NCI-H1417 (cell line): ENCODE measurements around the gene MINDY2.
A peak's percentile ranks its signal among the peaks of the same experiment; 100 is the strongest.

Source experiments
- DNase-seq, 3 experiments: peaks; one replicate each; lab custom pipeline; 2025; lab: John Stamatoyannopoulos, UW

Gene MINDY2, protein sequence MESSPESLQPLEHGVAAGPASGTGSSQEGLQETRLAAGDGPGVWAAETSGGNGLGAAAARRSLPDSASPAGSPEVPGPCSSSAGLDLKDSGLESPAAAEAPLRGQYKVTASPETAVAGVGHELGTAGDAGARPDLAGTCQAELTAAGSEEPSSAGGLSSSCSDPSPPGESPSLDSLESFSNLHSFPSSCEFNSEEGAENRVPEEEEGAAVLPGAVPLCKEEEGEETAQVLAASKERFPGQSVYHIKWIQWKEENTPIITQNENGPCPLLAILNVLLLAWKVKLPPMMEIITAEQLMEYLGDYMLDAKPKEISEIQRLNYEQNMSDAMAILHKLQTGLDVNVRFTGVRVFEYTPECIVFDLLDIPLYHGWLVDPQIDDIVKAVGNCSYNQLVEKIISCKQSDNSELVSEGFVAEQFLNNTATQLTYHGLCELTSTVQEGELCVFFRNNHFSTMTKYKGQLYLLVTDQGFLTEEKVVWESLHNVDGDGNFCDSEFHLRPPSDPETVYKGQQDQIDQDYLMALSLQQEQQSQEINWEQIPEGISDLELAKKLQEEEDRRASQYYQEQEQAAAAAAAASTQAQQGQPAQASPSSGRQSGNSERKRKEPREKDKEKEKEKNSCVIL

DNA sequence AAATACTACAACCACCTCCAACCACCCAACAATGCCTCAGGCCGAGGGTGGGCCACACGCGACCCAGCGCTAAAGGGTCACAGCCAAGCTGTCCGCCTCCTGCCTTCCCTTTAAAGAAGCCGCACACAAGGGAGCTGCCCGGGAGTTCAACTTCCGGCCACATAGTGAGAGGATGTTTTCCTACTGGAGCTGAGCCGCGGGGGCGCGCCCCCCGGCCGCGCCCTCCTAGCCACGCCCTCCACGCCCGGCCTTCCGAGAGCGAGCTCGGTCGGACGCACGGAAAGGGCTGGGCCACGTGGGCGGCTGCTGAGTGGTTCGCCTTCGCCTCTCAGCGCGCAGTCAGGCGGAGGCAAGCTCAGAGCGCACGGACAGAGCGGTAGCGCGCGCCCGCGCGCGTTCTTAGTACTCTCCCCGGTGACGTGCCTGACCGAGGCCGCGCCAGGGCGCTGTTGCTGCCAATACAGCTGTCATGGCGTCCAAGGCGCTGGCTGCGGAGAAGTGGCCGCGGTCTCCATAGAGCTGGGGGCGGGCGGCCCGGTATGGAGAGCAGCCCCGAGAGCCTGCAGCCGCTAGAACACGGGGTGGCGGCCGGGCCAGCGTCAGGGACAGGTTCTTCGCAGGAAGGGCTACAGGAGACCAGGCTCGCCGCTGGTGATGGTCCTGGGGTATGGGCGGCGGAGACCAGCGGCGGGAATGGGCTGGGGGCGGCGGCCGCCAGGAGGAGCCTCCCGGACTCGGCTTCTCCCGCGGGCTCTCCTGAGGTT lies at the start of gene MINDY2:
MINDY2 (plus strand) TSS at position 446 of the 764 bp plus-strand sequence; CDS start at position 540, 94 bp downstream.
- peak; percentile 96 to 100 (median 99) for DNase-seq

GRCh38 chr15:58724466-58724865 lies 46.6 kb upstream of the MINDY2 start:
- peak in 2 of 3 experiments; percentile 16 to 30 for DNase-seq

DNA sequence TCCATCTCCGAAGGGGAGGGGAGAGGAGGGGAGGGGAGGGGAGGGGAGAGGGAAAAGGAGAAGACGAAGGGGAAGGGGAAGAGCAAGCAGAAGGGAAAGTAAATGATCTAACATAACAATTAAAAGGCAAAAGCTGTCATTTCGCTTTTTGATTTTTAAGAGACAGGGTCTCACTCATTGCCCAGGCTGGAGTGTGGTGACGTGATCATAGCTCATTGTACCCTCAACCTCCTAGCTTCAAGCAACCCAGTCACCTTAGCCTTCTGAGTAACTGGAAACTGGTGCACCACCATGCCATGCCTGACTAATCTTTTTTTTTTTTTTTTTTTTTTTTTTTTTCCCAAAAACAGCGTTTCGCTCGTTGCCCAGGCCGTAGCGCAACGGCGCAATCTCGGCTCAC lies 44.2 kb upstream of the MINDY2 start:
- no peak for DNase-seq

DNA sequence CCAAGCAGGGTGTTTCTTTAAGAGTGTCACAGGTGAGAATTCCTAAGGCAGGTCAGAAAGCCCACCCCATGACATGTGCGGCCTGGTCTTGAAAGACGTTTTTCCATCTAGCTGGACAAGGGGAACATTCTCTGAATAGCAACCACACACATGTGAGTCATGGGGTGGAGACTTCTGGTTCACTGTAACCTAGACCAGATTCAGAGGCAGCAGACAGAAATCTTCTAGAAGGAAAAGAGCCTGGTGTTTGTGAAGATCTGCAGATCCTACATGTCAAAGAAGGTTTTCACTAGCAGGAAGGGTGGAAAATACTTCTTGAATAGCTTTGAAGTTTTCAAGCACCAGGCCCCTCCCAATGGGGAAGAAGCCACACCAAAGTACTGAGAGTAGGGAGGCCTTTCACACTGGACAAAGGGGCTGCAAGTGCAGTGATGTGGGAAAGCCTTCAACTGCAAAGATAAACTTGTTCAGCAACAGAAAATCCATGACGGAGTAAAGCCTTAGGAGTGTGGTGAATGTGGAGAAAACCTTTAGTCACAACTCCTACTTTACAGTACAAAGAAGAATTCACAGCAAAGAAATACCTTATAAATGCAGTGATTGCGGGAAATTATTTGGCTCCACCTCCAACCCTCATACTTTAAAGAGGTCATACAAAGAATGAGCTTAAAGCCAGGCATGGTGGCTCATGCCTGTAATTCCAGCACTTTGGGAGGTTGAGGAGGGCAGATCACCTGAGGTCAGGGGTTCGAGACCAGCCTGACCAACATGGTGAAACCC lies 39.2 kb upstream of the MINDY2 start:
- no peak for DNase-seq

DNA sequence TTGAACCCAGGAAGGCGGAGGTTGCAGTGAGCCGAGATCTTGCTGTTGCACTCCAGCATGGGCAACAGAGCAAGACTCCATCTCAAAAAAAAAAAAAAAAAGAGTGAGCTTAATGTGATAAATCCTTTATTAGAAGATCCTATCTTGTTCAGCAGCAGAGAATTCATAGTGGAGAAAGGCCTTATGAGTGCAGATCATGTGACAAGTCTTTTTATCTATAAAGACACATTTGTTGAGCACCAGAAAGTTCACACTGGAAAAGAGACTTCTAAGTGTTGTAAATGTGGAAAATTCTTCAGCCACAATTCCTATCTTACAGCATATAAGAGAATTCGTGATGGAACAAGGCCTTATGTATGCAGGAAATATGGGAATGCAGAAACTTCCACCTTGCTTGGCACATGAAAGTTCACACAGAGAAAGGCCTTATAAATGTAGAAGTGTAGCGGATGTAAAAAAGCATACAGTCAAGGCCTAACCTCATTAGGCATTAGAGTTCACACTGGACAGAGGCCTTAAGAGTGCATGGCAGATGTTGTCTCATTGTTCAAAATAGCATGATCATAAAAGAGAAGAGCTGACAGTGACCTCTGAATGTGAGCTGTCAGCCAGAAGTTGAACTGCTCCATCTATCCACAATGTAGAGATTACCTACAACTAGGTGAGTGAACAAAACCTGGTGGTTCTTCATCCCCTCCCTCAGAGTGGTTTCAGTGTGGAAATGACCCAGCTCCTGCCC lies 38.3 kb upstream of the MINDY2 start:
- DNase-seq, result no peak

GRCh38 chr15:58734859-58735258 lies 36.2 kb upstream of the MINDY2 start:
- no peak for DNase-seq

- peak in 1 of 3 experiments; percentile 18 for DNase-seq
Measured at GRCh38 chr15:58736018-58736643, 35.0 kb upstream of the MINDY2 start.

GRCh38 chr15:58737298-58737697 lies 33.8 kb upstream of the MINDY2 start:
- DNase-seq, result no peak

DNA sequence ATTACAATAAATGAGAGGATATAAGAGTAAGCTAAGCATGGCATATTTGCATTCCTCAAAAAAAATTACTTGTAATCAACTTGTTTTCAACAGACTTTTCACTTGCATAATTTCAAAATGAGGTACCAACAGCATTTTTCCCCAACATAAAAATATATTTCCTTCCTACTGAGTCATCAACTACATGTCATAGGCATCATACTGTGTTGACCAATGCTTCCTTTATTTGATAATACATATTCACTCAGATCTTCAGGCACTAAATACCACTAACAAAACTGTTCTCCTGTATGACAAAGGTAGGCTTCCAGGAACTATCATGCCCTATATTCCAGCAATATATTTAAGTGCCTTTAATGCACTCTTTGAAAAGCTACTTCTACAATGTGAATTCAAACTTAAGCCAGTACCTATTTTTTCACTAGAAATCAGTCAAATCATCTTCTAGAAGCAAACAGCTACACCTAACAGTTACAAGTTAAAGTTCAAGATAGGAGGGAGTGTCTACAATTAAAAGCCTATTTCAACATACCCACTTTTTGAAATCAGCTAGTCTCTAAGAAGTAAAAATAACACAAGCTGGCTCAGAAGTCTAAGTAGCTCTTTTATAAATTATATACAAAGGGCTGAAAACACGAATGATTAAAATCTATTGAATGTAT lies 32.9 kb upstream of the MINDY2 start:
- no peak for DNase-seq

DNA sequence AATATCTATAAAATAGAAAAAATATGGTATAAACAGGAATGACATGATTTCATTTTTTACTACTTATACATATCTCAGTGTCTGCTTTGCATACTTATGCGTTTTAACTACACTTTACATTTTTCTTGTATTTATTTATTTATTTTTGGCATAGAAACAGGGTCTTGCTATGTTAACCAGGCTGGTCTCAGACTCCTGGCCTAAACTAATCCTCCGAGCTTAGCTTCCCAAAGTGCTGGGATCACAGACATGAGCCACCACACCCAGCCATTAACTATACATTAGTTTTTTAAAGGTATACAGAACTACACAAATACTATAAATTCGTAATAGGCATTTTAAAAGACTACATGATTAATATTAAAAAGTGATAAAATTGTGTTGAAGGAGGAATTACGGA lies 30.7 kb upstream of the MINDY2 start:
- no peak for DNase-seq

- no peak for DNase-seq
Measured at GRCh38 chr15:58741032-58741431, 30.1 kb upstream of the MINDY2 start.

DNA sequence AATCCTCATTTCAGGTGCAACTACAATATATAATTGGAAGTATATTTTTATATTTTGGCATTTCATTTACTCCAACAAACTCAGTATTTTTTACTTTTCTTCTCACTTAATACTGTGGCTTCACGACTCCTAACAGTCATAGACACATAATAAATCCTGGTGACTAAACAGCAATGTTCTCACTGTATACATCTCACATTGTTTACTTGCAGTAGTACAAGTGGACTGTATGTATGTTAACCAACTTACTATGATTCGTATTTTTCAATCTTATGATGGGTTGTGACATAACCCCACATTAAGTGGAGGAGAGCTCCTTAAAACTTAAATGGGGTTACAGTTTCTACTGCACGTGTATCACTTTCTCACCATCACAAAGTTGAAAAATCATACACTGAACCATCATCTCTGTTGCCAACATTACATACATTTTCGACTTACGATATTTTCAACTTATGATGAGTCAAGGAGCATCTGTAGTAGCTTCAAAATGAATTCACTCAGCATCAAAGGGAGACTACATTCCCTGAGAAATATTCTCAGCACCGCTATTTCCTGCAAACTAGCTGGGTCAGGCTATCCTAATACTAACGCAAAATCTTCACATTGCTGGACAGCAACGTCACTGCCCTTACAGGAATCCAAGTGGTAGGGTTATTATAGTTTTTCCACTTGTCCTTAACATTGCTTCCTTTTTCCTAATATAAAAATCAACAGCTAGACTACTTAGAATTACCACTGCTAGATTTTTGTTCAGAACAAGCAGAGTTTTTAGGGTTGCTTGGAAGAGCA lies 28.9 kb upstream of the MINDY2 start:
- no peak for DNase-seq

DNA sequence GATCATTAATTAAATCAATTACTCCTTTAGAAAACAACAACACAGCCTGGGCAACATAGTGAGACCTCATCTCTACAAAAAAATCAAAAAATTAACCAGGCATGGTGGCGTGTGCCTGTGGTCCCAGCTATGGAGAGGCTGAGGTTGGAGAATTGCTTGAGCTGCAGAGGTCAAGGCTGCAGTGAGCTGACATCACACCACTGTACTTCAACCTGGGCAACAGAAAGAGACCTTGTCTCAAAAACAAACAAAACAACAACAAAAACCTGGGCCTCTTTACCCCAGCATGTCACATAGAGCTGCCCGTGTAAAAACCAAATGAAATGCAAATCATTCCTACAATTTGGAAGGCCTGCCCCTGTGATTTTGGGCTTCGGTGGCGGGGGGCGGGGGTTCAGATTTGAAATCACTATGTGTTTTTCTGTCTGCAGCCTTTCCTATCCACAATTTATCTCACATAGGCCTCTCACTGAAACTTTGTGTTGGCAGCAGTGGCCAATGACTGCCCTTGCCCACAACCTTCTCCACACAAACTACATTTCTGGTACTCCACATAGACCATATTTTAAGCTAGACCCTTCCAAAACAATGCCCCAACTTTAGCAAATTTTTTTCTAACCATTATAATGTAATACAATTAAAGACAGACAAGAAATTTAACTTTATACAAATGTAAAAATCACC lies 28.1 kb upstream of the MINDY2 start:
- DNase-seq, result no peak

GRCh38 chr15:58746174-58746573 lies 24.9 kb upstream of the MINDY2 start:
- no peak for DNase-seq

GRCh38 chr15:58748040-58748851 lies 22.9 kb upstream of the MINDY2 start:
- DNase-seq, result peak in 1 of 3 experiments; percentile 63

DNA sequence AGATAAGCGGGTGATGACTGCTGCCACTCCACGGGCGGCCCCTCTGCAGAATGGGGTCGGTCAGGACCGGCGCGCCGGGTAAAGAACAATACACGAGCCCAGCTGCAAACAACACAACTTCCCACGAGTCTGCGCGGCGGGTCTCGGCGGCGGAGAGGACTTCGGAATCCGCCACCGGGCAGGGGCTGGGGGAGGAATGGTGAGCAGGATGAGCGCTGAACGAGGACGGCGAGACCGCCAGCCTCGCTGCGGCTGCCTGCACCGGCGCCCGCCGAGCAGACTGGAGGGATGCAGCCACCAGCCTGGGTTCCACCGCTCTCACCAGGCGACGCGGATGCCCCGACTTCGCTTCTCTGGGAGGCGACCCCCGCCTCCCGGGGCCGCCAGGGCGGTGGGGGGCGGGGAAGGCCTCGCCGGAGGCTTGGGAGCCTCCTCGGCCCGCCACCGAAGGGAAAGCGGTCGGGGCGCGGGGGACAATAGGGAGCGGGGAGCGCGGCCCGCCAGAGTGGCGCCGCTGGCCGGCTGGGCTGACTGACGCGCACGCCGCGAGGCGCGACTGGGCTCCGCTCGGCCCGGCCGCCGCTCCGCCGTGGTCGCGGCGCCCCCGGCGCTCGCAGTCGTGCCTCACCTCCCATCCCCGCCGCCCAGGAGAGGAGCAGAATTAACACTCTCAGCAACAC lies 22.1 kb upstream of the MINDY2 start:
- peak; percentile 35 to 94 (median 85) for DNase-seq
